Retinal pigment epithelial cell (primary cell): Measurements from ENCODE around the gene MCTP1.

Experiments used
- DNase-seq: peaks from one replicate; pipeline ENCODE4 v3.0.0-alpha.2; 2010; ENCODE audit warnings: low read depth
- H3K4me3 ChIP-seq: 2 replicates; pipeline ENCODE4 v1.5.1; 2011; ENCODE audit warnings: mild to moderate bottlenecking, low read length, control low read depth, moderate library complexity
- TF ChIP-seq, protein P1 (sequence below): conservative IDR thresholded peaks from 2 replicates; pipeline ENCODE4 v1.5.1; 2011; ENCODE audit warnings: low read depth, low read length, control low read depth, inconsistent platforms

MCTP1 gene

DNA sequence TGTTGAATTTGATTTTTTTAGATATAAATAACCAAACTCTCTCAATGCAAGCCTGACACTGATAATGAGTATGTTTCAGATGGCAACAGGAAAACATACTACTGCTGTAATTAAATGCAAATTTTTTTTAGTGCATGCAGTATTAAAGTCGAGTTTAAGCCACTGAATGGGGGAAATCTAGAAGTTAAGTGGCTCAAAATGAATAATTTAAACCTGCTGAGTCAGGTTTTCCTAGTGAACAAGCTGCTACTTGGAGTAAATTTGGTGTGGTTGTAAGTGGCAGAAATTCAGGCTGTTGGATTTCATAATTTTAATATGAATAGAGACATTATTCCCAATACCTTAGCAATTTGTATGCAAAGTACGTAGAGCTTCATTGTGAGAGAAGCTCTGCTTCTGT, 544.6 kb downstream of the MCTP1 start:
- TF ChIP-seq, protein P1, sequence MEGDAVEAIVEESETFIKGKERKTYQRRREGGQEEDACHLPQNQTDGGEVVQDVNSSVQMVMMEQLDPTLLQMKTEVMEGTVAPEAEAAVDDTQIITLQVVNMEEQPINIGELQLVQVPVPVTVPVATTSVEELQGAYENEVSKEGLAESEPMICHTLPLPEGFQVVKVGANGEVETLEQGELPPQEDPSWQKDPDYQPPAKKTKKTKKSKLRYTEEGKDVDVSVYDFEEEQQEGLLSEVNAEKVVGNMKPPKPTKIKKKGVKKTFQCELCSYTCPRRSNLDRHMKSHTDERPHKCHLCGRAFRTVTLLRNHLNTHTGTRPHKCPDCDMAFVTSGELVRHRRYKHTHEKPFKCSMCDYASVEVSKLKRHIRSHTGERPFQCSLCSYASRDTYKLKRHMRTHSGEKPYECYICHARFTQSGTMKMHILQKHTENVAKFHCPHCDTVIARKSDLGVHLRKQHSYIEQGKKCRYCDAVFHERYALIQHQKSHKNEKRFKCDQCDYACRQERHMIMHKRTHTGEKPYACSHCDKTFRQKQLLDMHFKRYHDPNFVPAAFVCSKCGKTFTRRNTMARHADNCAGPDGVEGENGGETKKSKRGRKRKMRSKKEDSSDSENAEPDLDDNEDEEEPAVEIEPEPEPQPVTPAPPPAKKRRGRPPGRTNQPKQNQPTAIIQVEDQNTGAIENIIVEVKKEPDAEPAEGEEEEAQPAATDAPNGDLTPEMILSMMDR = no peak
- no peak for DNase-seq
- H3K4me3 ChIP-seq = no peak overlapping the region

DNA sequence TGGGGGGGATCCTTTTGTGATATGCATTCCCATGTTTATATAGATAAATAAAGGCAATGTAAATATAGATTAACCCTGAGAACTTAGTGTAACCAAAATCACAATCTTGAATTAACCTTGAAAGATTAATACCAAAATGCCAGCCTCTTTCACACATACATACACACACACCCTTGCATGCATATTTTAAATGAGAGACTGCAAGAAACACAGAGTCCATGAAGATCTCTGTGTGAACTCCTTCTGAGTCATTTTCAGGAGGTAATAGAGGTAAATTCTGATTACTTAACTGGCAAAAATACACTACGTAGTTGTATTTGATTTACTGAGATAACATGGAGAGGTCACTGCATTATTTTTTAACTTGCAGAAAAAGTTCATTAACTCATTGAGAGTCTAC, 548.4 kb downstream of the MCTP1 start:
- DNase-seq = no peak
- TF ChIP-seq, protein P1 = no peak
- no peak overlapping the region for H3K4me3 ChIP-seq

DNA sequence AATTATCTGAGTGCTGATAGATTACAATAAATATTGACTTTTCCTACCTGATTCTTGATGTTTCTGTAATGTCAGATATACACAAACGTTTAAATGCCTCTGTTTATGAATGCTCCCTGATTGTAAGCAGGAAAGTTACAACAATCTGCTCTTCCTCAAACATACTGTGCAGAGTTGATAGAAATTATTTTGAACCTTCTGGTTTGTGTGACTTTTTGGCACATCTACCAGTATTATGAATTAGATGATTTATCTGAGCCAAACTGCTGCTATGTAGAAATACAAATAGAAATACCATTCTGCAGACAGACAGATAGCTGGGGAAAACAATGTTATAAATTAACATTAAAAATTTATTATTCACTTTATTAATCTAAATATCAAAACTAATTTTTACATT, 553.4 kb downstream of the MCTP1 start:
- no peak for DNase-seq
- no peak overlapping the region for H3K4me3 ChIP-seq
- TF ChIP-seq, protein P1 = no peak

DNA sequence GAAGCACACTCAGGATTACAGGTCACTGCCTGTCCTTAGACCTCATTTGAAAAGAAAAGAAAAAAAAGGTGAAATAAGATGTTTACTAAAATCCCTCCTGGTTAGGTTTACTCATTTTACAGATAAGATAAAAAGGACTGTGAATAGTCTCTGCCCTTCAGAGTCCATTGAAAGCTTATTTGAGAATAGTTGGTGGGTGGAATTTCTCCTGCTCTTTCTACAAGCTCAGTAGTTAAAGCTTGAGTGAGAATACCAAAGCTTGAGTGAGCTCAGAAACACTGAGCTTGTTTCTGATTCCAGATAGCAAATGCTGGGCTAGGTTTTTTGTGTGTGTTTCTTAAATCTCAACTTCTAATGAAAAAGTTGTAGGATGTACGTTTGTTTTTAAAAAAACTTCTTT, 559.8 kb downstream of the MCTP1 start:
- H3K4me3 ChIP-seq = no peak overlapping the region
- TF ChIP-seq, protein P1 = no peak
- DNase-seq = no peak

DNA sequence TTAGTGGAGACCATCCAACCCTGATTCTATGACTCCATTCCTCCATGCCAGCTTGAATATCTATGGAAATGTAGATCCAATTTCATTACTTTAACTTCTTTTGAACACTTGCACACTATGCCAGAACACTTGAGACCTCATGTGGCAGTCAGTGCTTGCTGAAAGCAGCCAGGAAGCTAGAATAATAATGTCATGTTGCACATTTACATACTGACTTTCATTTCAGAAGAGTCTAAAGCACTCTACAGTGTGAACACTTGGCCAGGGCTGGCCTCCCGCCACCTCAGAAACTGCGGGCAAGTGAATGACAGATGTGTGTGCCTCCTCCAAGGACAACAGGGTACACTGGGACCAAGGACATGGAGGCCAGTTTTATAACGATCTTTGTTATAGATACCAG, 569.1 kb downstream of the MCTP1 start:
- TF ChIP-seq, protein P1 = no peak
- DNase-seq = no peak
- no peak overlapping the region for H3K4me3 ChIP-seq

DNA sequence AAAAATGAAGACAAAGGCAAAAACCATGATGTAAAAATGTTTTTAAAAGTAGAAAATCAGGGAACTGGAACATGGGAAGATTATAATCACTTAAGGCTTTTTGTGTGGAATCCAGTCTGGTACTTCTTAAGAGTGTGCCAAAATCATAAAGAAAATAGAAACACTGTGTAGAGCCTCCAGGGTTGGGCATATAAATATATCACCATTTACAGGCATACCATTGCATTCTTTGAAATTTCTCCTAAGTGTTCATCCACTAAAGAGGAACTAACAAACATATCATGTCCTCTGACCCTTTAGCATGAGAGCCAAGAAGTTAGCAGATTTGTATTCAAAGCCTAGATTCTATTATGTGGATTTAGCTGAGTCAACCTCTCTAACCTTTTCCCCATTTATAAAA, 573.1 kb downstream of the MCTP1 start:
- TF ChIP-seq, protein P1 = no peak
- no peak overlapping the region for H3K4me3 ChIP-seq
- DNase-seq = no peak

DNA sequence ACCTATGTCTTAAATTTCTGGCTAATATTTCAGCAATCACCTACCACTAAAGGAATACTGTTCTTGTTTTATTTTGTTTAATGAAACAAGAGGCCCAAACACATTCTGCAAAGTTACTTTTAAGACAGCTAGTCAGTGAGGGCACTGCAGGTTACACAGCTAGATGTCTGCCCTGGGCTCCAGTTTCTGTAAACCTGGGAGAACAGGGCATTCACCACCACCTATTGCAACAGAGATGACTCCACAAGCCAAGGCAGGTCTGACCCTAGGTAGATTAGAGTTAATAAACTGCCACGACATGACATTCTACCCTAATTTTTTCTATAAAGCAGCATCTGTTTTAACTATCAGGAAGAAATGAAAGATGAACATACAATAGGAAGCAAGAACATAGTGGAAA, 575.6 kb downstream of the MCTP1 start:
- TF ChIP-seq, protein P1 = no peak
- no peak overlapping the region for H3K4me3 ChIP-seq
- no peak for DNase-seq
